Hepatocyte (in vitro differentiated cells): ENCODE data around the gene S100Z.

Experiments used
- EZH2phosphoT487 ChIP-seq: fragments of 200-600 bp; sonication (generic); IDR thresholded peaks from one replicate; pipeline ENCODE4 v1.6.1; 2018; ENCODE audit warnings: antibody characterized with exemption, mild to moderate bottlenecking, low read depth, moderate library complexity; ENCODE audit not compliant: unreplicated experiment, severe bottlenecking
- TF ChIP-seq, protein P1 (sequence below): fragments of 200-600 bp; sonication (generic); IDR thresholded peaks from 2 replicates; pipeline ENCODE4 v1.5.1; 2016; ENCODE audit warnings: antibody characterized with exemption, mild to moderate bottlenecking; ENCODE audit not compliant: poor library complexity

DNA sequence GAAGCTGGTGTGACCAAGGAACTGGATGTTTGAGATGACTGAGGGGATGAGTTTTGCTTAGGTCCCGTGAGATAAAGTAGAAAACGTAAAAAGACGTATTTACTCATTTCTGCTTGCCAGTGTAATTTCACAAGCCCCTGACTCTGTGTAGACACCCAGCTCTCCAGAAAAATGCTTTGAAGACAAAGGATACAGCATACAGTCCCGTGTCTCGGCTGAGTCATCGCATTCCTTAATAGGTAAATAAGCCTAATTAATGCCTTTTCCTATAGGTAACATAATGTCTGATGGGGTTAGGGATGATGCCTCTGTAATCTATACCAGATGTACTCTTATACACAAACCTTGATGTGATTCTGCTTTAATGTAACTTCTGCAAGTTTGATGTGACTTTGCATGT, 20.2 kb downstream of the S100Z start:
- TF ChIP-seq, protein P1, sequence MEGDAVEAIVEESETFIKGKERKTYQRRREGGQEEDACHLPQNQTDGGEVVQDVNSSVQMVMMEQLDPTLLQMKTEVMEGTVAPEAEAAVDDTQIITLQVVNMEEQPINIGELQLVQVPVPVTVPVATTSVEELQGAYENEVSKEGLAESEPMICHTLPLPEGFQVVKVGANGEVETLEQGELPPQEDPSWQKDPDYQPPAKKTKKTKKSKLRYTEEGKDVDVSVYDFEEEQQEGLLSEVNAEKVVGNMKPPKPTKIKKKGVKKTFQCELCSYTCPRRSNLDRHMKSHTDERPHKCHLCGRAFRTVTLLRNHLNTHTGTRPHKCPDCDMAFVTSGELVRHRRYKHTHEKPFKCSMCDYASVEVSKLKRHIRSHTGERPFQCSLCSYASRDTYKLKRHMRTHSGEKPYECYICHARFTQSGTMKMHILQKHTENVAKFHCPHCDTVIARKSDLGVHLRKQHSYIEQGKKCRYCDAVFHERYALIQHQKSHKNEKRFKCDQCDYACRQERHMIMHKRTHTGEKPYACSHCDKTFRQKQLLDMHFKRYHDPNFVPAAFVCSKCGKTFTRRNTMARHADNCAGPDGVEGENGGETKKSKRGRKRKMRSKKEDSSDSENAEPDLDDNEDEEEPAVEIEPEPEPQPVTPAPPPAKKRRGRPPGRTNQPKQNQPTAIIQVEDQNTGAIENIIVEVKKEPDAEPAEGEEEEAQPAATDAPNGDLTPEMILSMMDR, result no peak
- no peak for TF ChIP-seq EZH2phosphoT487
